NT2/D1 (cell line): Measurements from ENCODE around the gene CCNK.

ENCODE experiments used
- SUZ12 ChIP-seq: IDR thresholded peaks from 2 replicates; pipeline ENCODE4 v1.6.1; 2011; ENCODE audit not compliant: insufficient read length, insufficient read depth; ENCODE audit errors: extremely low read depth
- YY1 ChIP-seq: IDR thresholded peaks from 2 replicates; pipeline ENCODE4 v1.6.1; 2011; ENCODE audit not compliant: insufficient read length, insufficient read depth
- ZNF274 ChIP-seq: IDR thresholded peaks from 2 replicates; pipeline ENCODE4 v1.6.1; 2011; ENCODE audit warnings: mild to moderate bottlenecking, low read depth, low read length

- TF ChIP-seq YY1 (no peak), ZNF274 (no peak), SUZ12 (no peak)
Observed at GRCh38 chr14:99510556-99511139, 29.4 kb downstream of the CCNK start.
